ENCODE measurements around the gene RANBP3. TPM values are rescaled to one million over a fixed set of nuclear protein-coding genes. Genes with fewer than 3 reads are reported as not detected.
"Not testable (repeated sequence)": the region's sequence is repeated elsewhere in the genome, so short reads cannot be mapped to it uniquely, and the experiment has no call there.

Gene RANBP3
- total RNA-seq, 1 experiment from 2014 or later: 74.8 TPM

- DNase-seq: no peak
- Histone ChIP-seq H3K27me3 (no peaks in the 10 kb centered on the region), H3K27ac (no peak overlapping the region), H3K36me3 (peaks cover 16% of the 10 kb centered on the region; the same call in 1 of the 2 replicates), H3K4me3 (no peak overlapping the region), H3K9me3 (replicated peaks) (no peaks in the 10 kb centered on the region), H3K4me1 (peaks cover 19% of the 10 kb centered on the region)
Observed at GRCh38 chr19:5968431-5969373, 9.2 kb downstream of the RANBP3 start.

- Histone ChIP-seq H3K27ac (no peak overlapping the region), H3K27me3 (no peaks in the 10 kb centered on the region), H3K4me1 (peaks cover 20% of the 10 kb centered on the region), H3K4me3 (no peak overlapping the region), H3K9me3 (replicated peaks) (no peaks in the 10 kb centered on the region), H3K36me3 (peaks cover 16% of the 10 kb centered on the region; the same call in 1 of the 2 replicates)
- DNase-seq: peak; percentile 50 to 77
Observed at GRCh38 chr19:5967994-5968430, 9.9 kb downstream of the RANBP3 start.

GRCh38 chr19:5967571-5967970 is 10.4 kb downstream of the RANBP3 start:
- H3K36me3 ChIP-seq: peaks cover 16% of the 10 kb centered on the region; the same call in 1 of the 2 replicates
- H3K9me3 ChIP-seq (replicated peaks): no peaks in the 10 kb centered on the region
- no peak overlapping the region for H3K27ac ChIP-seq
- H3K4me1 ChIP-seq: peaks cover 22% of the 10 kb centered on the region
- H3K4me3 ChIP-seq: no peak overlapping the region
- no peak for DNase-seq
- H3K27me3 ChIP-seq: no peaks in the 10 kb centered on the region

- H3K4me1 ChIP-seq: peaks cover 20% of the 10 kb centered on the region
- no peaks in the 10 kb centered on the region for H3K27me3 ChIP-seq
- no peak for DNase-seq
- H3K4me3 ChIP-seq: no peak overlapping the region
- no peak overlapping the region for H3K27ac ChIP-seq
- peaks cover 16% of the 10 kb centered on the region; the same call in 1 of the 2 replicates for H3K36me3 ChIP-seq
- H3K9me3 ChIP-seq (replicated peaks): no peaks in the 10 kb centered on the region
Observed at GRCh38 chr19:5966941-5967340, 11.0 kb downstream of the RANBP3 start.

GRCh38 chr19:5966215-5966614 is 11.7 kb downstream of the RANBP3 start:
- Histone ChIP-seq H3K9me3 (replicated peaks) (no peaks in the 10 kb centered on the region), H3K27me3 (no peaks in the 10 kb centered on the region), H3K36me3 (peaks cover 16% of the 10 kb centered on the region; the same call in 1 of the 2 replicates), H3K4me3 (no peak overlapping the region), H3K4me1 (peaks cover 17% of the 10 kb centered on the region), H3K27ac (no peak overlapping the region)
- DNase-seq: no peak

DNA sequence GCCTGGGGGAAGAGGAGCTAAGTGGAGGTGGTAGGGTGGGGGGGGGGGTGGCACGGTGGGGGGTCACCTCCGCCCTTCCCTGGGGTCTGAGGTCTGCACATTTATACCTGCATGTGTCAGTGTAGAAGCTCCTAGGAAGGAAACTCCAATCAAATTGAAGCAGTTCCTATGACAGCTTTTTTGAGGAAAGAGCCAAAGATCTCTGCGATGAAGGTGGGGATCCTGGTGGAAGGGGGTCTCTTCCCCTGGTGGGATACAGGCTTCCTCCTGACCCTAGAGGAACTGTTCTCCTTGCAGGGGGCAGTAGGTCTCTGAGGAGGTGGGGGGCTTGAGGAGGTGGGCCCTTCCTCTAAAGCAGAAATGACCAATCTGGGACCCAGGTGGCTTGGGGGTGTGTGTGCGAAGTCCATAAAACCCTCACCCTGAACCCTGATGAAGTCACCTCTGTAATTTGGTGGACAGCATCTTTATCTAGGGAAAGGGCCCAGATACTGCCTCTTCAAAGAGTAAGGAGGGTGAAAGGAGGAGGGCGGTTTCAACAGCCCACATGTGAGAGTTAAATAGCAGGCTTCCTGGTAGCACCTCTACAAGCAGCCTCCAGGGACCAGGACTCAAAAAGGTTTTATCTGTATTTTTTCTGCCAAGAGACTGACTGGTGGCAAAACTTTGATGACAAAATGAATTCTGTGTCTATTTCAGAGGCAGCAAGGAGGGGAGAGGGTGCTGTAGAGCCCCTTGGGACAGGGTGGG is 12.9 kb downstream of the RANBP3 start:
- DNase-seq: no peak
- Histone ChIP-seq H3K27me3 (no peaks in the 10 kb centered on the region), H3K9me3 (replicated peaks) (no peaks in the 10 kb centered on the region), H3K36me3 (peaks cover 16% of the 10 kb centered on the region; the same call in 1 of the 2 replicates), H3K4me3 (no peak overlapping the region), H3K27ac (no peak overlapping the region), H3K4me1 (peaks cover 17% of the 10 kb centered on the region)

- Histone ChIP-seq H3K4me3 (no peak overlapping the region), H3K4me1 (peaks cover 17% of the 10 kb centered on the region), H3K9me3 (replicated peaks) (no peaks in the 10 kb centered on the region), H3K36me3 (peaks cover 16% of the 10 kb centered on the region; the same call in 1 of the 2 replicates), H3K27ac (no peak overlapping the region), H3K27me3 (no peaks in the 10 kb centered on the region)
- DNase-seq: no peak
Observed at GRCh38 chr19:5963855-5964254, 14.1 kb downstream of the RANBP3 start.

DNA sequence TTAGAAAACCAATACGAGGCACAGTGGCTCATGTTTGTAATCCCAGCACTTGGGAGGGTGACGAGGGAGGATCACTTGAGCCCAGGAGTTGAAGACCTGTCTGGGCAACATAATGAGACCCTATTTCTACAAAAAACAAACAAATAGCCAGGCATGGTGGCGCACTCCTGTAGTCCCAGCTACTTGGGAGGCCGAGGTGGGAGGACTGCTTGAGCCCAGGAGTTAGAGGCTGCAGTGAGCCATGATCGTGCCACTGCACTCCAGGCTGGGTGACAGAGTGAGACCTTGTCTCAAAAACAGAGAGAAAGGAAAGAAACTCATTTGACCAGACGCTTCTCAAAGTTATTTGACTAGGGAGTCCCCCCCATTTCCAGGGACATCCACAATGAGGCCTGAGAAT is 14.7 kb downstream of the RANBP3 start:
- H3K27me3 ChIP-seq; H3K9me3 ChIP-seq (replicated peaks); H3K27ac ChIP-seq; H3K4me3 ChIP-seq; DNase-seq: not testable (repeated sequence)
- H3K4me1 ChIP-seq: peaks cover 17% of the 10 kb centered on the region
- peaks cover 15% of the 10 kb centered on the region; the same call in 1 of the 2 replicates for H3K36me3 ChIP-seq

- no peaks in the 10 kb centered on the region for H3K9me3 ChIP-seq (replicated peaks)
- H3K27ac ChIP-seq: peak overlapping the region; percentile 16; the same call in 1 of the 2 replicates
- H3K27me3 ChIP-seq: no peaks in the 10 kb centered on the region
- no peak overlapping the region for H3K4me3 ChIP-seq
- peaks cover 7% of the 10 kb centered on the region; the same call in 1 of the 2 replicates for H3K36me3 ChIP-seq
- H3K4me1 ChIP-seq: peaks cover 15% of the 10 kb centered on the region
- DNase-seq: peak; percentile 81 to 88
Observed at GRCh38 chr19:5961969-5962945, 15.7 kb downstream of the RANBP3 start.

DNA sequence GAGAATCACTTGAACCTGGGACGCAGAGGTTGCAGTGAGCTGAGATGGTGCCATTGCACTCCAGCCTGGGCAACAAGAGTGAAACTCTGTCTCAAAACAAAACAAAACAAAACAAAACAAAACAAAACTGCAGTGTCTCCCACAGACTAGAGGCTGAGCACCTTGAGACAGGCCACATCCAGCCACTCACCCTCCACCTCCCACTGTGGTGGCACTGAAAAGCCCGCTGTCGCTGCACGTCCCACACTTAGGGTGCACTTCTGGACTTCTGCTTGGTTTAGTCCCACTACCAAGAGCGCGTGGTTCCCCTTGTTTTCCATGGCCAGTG is 16.3 kb downstream of the RANBP3 start:
- H3K9me3 ChIP-seq (replicated peaks); DNase-seq; H3K4me3 ChIP-seq; H3K36me3 ChIP-seq; H3K27me3 ChIP-seq: not testable (repeated sequence)
- H3K4me1 ChIP-seq: peaks cover 15% of the 10 kb centered on the region
- H3K27ac ChIP-seq: peak overlapping the region; percentile 16; the same call in 1 of the 2 replicates

DNA sequence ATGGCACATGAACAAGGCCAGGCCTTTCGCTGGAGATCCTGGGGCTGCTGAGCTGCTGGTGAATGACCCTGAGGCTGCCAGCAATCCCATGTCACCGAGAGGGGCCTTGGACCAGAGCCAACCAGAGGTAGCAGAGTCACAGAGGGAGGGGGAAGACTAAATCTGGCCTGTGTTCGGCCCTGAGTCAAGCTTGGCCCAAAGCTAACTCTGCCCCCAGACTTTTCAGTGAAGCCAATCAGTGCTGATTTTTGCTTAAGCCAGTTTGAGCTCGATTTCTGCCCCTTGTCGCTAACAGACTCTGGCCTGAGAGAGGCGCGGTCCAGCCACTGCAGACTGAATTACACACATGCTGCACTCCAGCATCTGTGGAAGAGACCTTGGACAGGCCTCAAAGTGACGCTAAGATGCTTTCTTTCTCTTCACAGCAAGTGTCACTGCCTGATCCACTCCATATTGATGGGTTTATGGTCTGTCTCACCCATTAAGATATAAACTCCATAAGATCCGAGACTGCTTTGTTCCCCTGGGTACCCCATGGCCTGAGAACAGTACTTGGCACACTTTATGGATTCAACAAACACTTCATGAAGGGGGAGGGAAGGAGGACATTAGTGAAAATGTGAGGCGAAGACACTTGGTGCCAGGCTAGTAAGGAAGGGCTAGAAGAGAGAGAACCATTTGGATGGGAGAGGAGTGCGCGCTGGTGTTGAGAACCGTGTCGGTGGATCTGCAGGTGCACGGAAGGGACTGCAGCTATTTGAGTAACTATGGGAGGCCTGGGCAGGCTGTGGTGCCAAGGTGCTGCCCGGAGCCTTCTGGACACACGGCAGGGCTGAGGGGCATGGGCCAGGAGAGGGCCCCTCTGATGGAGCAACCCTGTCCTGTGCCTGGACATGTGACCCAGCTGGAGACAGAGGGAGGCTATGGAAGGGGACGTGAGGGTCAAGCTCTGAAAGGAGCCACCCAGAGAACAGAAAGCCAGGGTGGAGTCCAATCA is 17.6 kb downstream of the RANBP3 start:
- no peak overlapping the region for H3K27ac ChIP-seq
- H3K4me1 ChIP-seq: peaks cover 21% of the 10 kb centered on the region
- peaks cover 3% of the 10 kb centered on the region; the same call in 1 of the 2 replicates for H3K36me3 ChIP-seq
- H3K9me3 ChIP-seq (replicated peaks): no peaks in the 10 kb centered on the region
- DNase-seq: no peak
- H3K27me3 ChIP-seq: no peaks in the 10 kb centered on the region
- H3K4me3 ChIP-seq: no peak overlapping the region

GRCh38 chr19:5959260-5960004 is 18.5 kb downstream of the RANBP3 start:
- Histone ChIP-seq H3K27me3 (no peaks in the 10 kb centered on the region), H3K4me1 (peaks cover 27% of the 10 kb centered on the region), H3K27ac (no peak overlapping the region), H3K4me3 (no peak overlapping the region), H3K9me3 (replicated peaks) (no peaks in the 10 kb centered on the region), H3K36me3 (no peaks in the 10 kb centered on the region)
- no peak for DNase-seq

DNA sequence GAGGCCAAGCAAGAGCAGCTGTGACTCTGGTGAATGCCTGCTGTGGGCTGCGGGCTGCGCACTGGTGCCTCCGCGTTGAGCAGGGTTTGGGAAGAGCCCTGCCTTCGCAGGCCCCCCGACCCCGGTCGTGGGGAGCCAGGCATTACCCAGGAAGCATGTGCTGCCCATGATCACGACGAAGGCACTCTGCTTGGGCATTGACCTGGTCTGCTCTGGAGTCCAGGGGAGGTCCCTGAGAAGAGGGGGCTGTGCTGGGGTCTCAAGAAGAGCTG is 19.2 kb downstream of the RANBP3 start:
- Histone ChIP-seq H3K27ac (no peak overlapping the region), H3K36me3 (no peaks in the 10 kb centered on the region), H3K4me3 (no peak overlapping the region), H3K9me3 (replicated peaks) (no peaks in the 10 kb centered on the region), H3K4me1 (peaks cover 34% of the 10 kb centered on the region), H3K27me3 (no peaks in the 10 kb centered on the region)
- no peak for DNase-seq

Measured in SJCRH30 (cell line).